ENCODE measurements around the gene OR51S1.

GRCh38 chr11:4804280-4804679 is 44.7 kb downstream of the OR51S1 start, which contains the start of gene OR52R1:
- TF ChIP-seq POLR2A (IDR thresholded peaks at IDR 0.05) = no peak
- TF ChIP-seq, protein P1, sequence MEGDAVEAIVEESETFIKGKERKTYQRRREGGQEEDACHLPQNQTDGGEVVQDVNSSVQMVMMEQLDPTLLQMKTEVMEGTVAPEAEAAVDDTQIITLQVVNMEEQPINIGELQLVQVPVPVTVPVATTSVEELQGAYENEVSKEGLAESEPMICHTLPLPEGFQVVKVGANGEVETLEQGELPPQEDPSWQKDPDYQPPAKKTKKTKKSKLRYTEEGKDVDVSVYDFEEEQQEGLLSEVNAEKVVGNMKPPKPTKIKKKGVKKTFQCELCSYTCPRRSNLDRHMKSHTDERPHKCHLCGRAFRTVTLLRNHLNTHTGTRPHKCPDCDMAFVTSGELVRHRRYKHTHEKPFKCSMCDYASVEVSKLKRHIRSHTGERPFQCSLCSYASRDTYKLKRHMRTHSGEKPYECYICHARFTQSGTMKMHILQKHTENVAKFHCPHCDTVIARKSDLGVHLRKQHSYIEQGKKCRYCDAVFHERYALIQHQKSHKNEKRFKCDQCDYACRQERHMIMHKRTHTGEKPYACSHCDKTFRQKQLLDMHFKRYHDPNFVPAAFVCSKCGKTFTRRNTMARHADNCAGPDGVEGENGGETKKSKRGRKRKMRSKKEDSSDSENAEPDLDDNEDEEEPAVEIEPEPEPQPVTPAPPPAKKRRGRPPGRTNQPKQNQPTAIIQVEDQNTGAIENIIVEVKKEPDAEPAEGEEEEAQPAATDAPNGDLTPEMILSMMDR (IDR thresholded peaks at IDR 0.05) = no peak
